ENCODE data around the gene NFILZ. TPM values are rescaled to one million over a fixed set of nuclear protein-coding genes. Genes with fewer than 3 reads are reported as not detected.

The NFILZ gene
- polyA plus RNA-seq, 1 donor (not counting 4 experiments of a cell fraction or from before 2014, with no cell fraction given): not detected

GRCh38 chr19:8657869-8658268 is 27.4 kb downstream of the NFILZ start:
- no peak for TF ChIP-seq EZH2 (IDR thresholded peaks at IDR 0.05; ENCODE audit: low read length)
- no peak for TF ChIP-seq CTCF (optimal IDR thresholded peaks at IDR 0.05 in 1 of 3, IDR thresholded peaks at IDR 0.05 in 1 of 3, conservative IDR thresholded peaks at IDR 0.05 in 1 of 3; ENCODE audit: extremely low read depth in 1 of 3, insufficient read depth in 2 of 3, low read length in 3 of 3)
- H3K27ac ChIP-seq (ENCODE audit: control insufficient read depth, insufficient read depth, low read length): no peak overlapping the region
- no peak overlapping the region for H3K9ac ChIP-seq (ENCODE audit: control insufficient read depth, extremely low read depth, insufficient read depth, low read length)
- no peak overlapping the region for H3K4me2 ChIP-seq (ENCODE audit: control insufficient read depth, extremely low read depth, insufficient read depth, low read depth, low read length)
- H3K9me1 ChIP-seq (ENCODE audit: control insufficient read depth, extremely low read depth, insufficient read depth, low read length): no peaks in the 10 kb centered on the region
- FAIRE-seq (no peak), DNase-seq (ENCODE audit: low read depth, low spot score) (no peak)
- no peaks in the 10 kb centered on the region for H4K20me1 ChIP-seq (ENCODE audit: control insufficient read depth, extremely low read depth, insufficient read depth, low read length)
- no peaks in the 10 kb centered on the region for H3K79me2 ChIP-seq (ENCODE audit: control insufficient read depth, insufficient read depth, low read length)
- no peaks in the 10 kb centered on the region for H3K4me1 ChIP-seq (ENCODE audit: control insufficient read depth, extremely low read depth, insufficient read depth, low read length)
- no peaks in the 10 kb centered on the region for H3K9me3 ChIP-seq (ENCODE audit: control insufficient read depth, low read depth, low read length)
- H3K36me3 ChIP-seq (ENCODE audit: control insufficient read depth in 2 of 2, extremely low read depth in 1 of 2, insufficient read depth in 2 of 2, low read length in 2 of 2): no peaks in the 10 kb centered on the region
- no peak overlapping the region for H2AFZ ChIP-seq (ENCODE audit: control insufficient read depth, low read length)
- dilution Hi-C loops (cut with MboI; ENCODE audit: extremely low pct_ligation_motif_present, low sequenced_read_pairs): no loop called here
- H3K27me3 ChIP-seq (ENCODE audit: control insufficient read depth, extremely low read depth, insufficient read depth, low read length): no peaks in the 10 kb centered on the region
- H3K4me3 ChIP-seq (ENCODE audit: control insufficient read depth in 2 of 3, extremely low read depth in 1 of 3, insufficient read depth in 2 of 3, low read depth in 1 of 3, low read length in 3 of 3): no peak overlapping the region

GRCh38 chr19:8659905-8660304 is 29.5 kb downstream of the NFILZ start:
- H3K4me2 ChIP-seq (ENCODE audit: control insufficient read depth, extremely low read depth, insufficient read depth, low read depth, low read length): no peak overlapping the region
- FAIRE-seq: no peak
- TF ChIP-seq CTCF (optimal IDR thresholded peaks at IDR 0.05 in 1 of 3, IDR thresholded peaks at IDR 0.05 in 1 of 3, conservative IDR thresholded peaks at IDR 0.05 in 1 of 3; ENCODE audit: extremely low read depth in 1 of 3, insufficient read depth in 2 of 3, low read length in 3 of 3): no peak
- no peak for TF ChIP-seq EZH2 (IDR thresholded peaks at IDR 0.05; ENCODE audit: low read length)
- DNase-seq (ENCODE audit: low read depth, low spot score): no peak
- dilution Hi-C loops (cut with MboI; ENCODE audit: extremely low pct_ligation_motif_present, low sequenced_read_pairs): no loop called here
- H4K20me1 ChIP-seq (ENCODE audit: control insufficient read depth, extremely low read depth, insufficient read depth, low read length): no peaks in the 10 kb centered on the region
- H3K9me1 ChIP-seq (ENCODE audit: control insufficient read depth, extremely low read depth, insufficient read depth, low read length): no peaks in the 10 kb centered on the region
- no peaks in the 10 kb centered on the region for H3K79me2 ChIP-seq (ENCODE audit: control insufficient read depth, insufficient read depth, low read length)
- H3K4me3 ChIP-seq (ENCODE audit: control insufficient read depth in 2 of 3, extremely low read depth in 1 of 3, insufficient read depth in 2 of 3, low read depth in 1 of 3, low read length in 3 of 3): no peak overlapping the region
- no peak overlapping the region for H3K27ac ChIP-seq (ENCODE audit: control insufficient read depth, insufficient read depth, low read length)
- no peaks in the 10 kb centered on the region for H3K27me3 ChIP-seq (ENCODE audit: control insufficient read depth, extremely low read depth, insufficient read depth, low read length)
- H3K9me3 ChIP-seq (ENCODE audit: control insufficient read depth, low read depth, low read length): no peaks in the 10 kb centered on the region
- H3K9ac ChIP-seq (ENCODE audit: control insufficient read depth, extremely low read depth, insufficient read depth, low read length): no peak overlapping the region
- no peaks in the 10 kb centered on the region for H3K36me3 ChIP-seq (ENCODE audit: control insufficient read depth in 2 of 2, extremely low read depth in 1 of 2, insufficient read depth in 2 of 2, low read length in 2 of 2)
- no peak overlapping the region for H2AFZ ChIP-seq (ENCODE audit: control insufficient read depth, low read length)
- no peaks in the 10 kb centered on the region for H3K4me1 ChIP-seq (ENCODE audit: control insufficient read depth, extremely low read depth, insufficient read depth, low read length)
